Medulla oblongata (tissue), 1 donor: ENCODE data around the gene COL4A1.

Experiments used
- DNase-seq: peaks from one replicate; pipeline ENCODE4 v3.0.0-alpha.2; 2015; ENCODE audit errors: extremely low spot score

The COL4A1 gene

GRCh38 chr13:110308656-110309359 lies 1.9 kb upstream of the COL4A1 start:
- no peak for DNase-seq

- no peak for DNase-seq
Measured at GRCh38 chr13:110307767-110308655, 1.1 kb upstream of the COL4A1 start.

- no peak for DNase-seq
Measured at GRCh38 chr13:110306340-110306959, 507 bp downstream of the COL4A1 start.

GRCh38 chr13:110305949-110306339 lies 1.0 kb downstream of the COL4A1 start:
- DNase-seq: no peak

- no peak for DNase-seq
Measured at GRCh38 chr13:110305544-110305943, 1.4 kb downstream of the COL4A1 start.

GRCh38 chr13:110305001-110305400 lies 2.0 kb downstream of the COL4A1 start:
- no peak for DNase-seq

- DNase-seq: no peak
Measured at GRCh38 chr13:110304256-110304655, 2.7 kb downstream of the COL4A1 start.

GRCh38 chr13:110303644-110304043 lies 3.3 kb downstream of the COL4A1 start:
- no peak for DNase-seq

- DNase-seq: no peak
Measured at GRCh38 chr13:110302997-110303396, 4.0 kb downstream of the COL4A1 start.

- no peak for DNase-seq
Measured at GRCh38 chr13:110301606-110302553, 5.1 kb downstream of the COL4A1 start.

- DNase-seq: no peak
Measured at GRCh38 chr13:110301083-110301482, 5.9 kb downstream of the COL4A1 start.

GRCh38 chr13:110300090-110300815 lies 6.7 kb downstream of the COL4A1 start:
- no peak for DNase-seq

GRCh38 chr13:110299283-110299840 lies 7.6 kb downstream of the COL4A1 start:
- DNase-seq: no peak

GRCh38 chr13:110298505-110299282 lies 8.3 kb downstream of the COL4A1 start:
- DNase-seq: no peak

- DNase-seq: no peak
Measured at GRCh38 chr13:110297766-110298504, 9.0 kb downstream of the COL4A1 start.

GRCh38 chr13:110297011-110297410 lies 9.9 kb downstream of the COL4A1 start:
- no peak for DNase-seq

- no peak for DNase-seq
Measured at GRCh38 chr13:110294622-110295021, 12.3 kb downstream of the COL4A1 start.

- no peak for DNase-seq
Measured at GRCh38 chr13:110294146-110294545, 12.8 kb downstream of the COL4A1 start.

- DNase-seq: no peak
Measured at GRCh38 chr13:110293649-110294048, 13.3 kb downstream of the COL4A1 start.
